ENCODE measurements around the gene TMEM123.

DNA sequence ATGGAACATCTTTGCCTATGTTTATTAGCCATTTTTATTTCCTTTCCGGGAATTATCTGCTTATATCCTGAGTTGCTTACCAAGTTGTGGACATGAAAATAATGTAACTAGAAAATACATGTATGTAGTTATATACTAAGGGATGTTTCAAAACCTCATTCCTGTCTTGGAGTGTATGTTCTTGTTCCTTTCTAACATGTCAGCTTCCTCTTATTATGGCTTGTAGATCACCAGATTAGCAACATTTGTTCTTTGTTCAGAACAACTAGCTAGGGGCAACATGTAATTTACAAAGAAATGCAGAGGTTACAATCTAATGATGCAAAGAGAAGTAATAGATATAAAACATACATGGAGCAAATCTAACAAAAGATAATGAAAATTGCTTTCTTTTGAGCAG, 13.1 kb upstream of the TMEM123 start:
- TF ChIP-seq, protein P1, sequence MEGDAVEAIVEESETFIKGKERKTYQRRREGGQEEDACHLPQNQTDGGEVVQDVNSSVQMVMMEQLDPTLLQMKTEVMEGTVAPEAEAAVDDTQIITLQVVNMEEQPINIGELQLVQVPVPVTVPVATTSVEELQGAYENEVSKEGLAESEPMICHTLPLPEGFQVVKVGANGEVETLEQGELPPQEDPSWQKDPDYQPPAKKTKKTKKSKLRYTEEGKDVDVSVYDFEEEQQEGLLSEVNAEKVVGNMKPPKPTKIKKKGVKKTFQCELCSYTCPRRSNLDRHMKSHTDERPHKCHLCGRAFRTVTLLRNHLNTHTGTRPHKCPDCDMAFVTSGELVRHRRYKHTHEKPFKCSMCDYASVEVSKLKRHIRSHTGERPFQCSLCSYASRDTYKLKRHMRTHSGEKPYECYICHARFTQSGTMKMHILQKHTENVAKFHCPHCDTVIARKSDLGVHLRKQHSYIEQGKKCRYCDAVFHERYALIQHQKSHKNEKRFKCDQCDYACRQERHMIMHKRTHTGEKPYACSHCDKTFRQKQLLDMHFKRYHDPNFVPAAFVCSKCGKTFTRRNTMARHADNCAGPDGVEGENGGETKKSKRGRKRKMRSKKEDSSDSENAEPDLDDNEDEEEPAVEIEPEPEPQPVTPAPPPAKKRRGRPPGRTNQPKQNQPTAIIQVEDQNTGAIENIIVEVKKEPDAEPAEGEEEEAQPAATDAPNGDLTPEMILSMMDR (IDR thresholded peaks at IDR 0.05) = no peak
- TF ChIP-seq POLR2A (IDR thresholded peaks at IDR 0.05) = no peak
